ENCODE measurements around the gene QARS1.

QARS1 gene

DNA sequence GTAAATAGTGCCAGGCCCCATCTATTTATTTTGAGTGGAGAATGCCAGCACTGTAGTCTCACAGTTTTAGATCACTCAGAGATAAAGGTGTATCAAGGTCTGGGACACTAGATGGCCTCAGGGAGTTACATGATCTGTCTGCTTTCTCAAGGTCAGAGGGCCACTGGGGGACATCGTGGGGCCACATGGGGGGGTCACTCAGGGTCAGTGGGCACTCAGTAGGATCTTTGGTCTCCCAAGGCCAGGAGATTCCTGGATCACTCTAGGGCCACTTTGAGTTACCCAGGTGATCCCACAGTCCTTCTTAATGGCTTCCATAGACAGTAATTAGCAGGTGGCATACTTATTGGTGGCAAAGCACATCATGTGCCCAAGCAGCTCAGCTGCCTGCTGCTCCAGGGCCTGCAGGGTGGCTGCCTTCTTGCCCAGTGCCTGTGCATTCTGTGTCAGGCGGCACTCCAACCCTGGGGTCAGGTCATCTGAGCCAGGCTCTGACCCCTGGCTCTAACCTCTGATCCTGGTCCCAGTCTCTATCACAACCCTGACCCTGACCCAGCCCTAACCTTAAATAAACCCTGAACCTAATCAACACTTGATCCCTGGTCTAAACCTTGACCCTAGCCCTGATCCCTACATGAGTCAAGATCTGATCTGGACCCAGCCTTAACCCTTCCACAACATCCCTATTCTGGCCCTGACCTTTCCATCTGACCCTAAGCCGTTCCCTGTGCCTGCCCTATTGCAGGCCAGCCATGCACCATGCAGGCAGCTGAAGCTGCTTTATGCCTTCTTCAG, 30.1 kb upstream of the QARS1 start:
- no peak overlapping the region for H3K27ac ChIP-seq (ENCODE audit: low read depth, low read length)
- no peaks in the 10 kb centered on the region for H3F3A ChIP-seq (ENCODE audit: control insufficient read depth, insufficient read depth)
- no peak overlapping the region for H3K4me3 ChIP-seq (ENCODE audit: low read length)
- H3K36me3 ChIP-seq (ENCODE audit: control insufficient read depth, low read length) = no peaks in the 10 kb centered on the region
- H3K9me2 ChIP-seq (replicated peaks; ENCODE audit: control insufficient read depth, low read length) = no peaks in the 10 kb centered on the region
- no peak overlapping the region for H3K4me2 ChIP-seq (ENCODE audit: low read length)
- H3K9me3 ChIP-seq (ENCODE audit: control insufficient read depth, insufficient read depth, low read length) = no peaks in the 10 kb centered on the region
- no peaks in the 10 kb centered on the region for H4K20me1 ChIP-seq (ENCODE audit: control insufficient read depth, insufficient read depth, low read depth, low read length)
- H3K79me2 ChIP-seq (ENCODE audit: control insufficient read depth, low read length) = no peaks in the 10 kb centered on the region
- TF ChIP-seq EZH2phosphoT487 (IDR thresholded peaks at IDR 0.05; ENCODE audit: borderline replicate concordance, low read length) = no peak
- TF ChIP-seq, protein P1, sequence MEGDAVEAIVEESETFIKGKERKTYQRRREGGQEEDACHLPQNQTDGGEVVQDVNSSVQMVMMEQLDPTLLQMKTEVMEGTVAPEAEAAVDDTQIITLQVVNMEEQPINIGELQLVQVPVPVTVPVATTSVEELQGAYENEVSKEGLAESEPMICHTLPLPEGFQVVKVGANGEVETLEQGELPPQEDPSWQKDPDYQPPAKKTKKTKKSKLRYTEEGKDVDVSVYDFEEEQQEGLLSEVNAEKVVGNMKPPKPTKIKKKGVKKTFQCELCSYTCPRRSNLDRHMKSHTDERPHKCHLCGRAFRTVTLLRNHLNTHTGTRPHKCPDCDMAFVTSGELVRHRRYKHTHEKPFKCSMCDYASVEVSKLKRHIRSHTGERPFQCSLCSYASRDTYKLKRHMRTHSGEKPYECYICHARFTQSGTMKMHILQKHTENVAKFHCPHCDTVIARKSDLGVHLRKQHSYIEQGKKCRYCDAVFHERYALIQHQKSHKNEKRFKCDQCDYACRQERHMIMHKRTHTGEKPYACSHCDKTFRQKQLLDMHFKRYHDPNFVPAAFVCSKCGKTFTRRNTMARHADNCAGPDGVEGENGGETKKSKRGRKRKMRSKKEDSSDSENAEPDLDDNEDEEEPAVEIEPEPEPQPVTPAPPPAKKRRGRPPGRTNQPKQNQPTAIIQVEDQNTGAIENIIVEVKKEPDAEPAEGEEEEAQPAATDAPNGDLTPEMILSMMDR (IDR thresholded peaks at IDR 0.05; ENCODE audit: low read depth, low read length, poor library complexity, severe bottlenecking) = no peak
- H3K27me3 ChIP-seq (ENCODE audit: control insufficient read depth, low read length) = peaks cover 3% of the 10 kb centered on the region; the same call in 1 of the 2 replicates
- H3K4me1 ChIP-seq (ENCODE audit: control insufficient read depth, low read length) = peaks cover 4% of the 10 kb centered on the region; the same call in 1 of the 2 replicates

DNA sequence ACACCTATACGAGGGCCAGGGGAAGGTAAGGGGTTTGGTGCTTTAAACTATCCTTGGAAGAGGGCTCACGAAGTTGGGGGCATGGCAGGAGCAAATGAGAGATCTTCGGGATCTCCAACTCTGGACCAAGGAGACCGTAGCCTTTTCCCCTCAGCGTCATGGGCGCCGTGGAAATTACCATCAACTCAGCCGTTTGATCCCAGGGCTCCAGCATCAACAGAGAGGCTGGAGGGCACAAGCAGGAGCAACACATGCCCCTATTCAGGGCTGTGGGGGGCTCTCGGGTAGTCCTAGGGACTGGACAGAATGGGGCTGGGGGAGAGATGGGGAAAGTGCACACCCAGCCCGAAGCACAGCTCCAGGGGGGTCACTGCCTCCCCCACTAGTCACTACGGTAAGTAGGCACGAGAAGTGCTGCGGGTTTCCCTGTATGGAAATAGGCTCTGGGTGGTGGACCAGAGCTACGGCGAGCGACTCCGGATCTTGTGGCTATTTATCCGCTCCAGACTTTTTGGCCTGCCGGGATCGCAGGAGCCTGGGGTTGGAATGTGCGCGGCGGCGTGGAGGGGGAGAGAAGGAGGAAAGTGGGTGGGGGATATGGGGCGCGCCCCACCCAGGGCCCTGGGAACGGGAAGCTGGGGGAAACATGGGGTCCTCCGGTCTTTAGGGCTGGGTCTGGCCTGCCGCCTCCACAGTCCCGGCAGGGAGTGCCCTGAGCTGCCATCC, 28.8 kb upstream of the QARS1 start:
- no peaks in the 10 kb centered on the region for H3K36me3 ChIP-seq (ENCODE audit: control insufficient read depth, low read length)
- TF ChIP-seq, protein P1 (IDR thresholded peaks at IDR 0.05; ENCODE audit: low read depth, low read length, poor library complexity, severe bottlenecking) = no peak
- no peak for TF ChIP-seq EZH2phosphoT487 (IDR thresholded peaks at IDR 0.05; ENCODE audit: borderline replicate concordance, low read length)
- no peaks in the 10 kb centered on the region for H3F3A ChIP-seq (ENCODE audit: control insufficient read depth, insufficient read depth)
- peak overlapping the region; percentile 55 for H3K4me3 ChIP-seq (ENCODE audit: low read length)
- no peaks in the 10 kb centered on the region for H4K20me1 ChIP-seq (ENCODE audit: control insufficient read depth, insufficient read depth, low read depth, low read length)
- H3K79me2 ChIP-seq (ENCODE audit: control insufficient read depth, low read length) = no peaks in the 10 kb centered on the region
- peaks cover 3% of the 10 kb centered on the region; the same call in 1 of the 2 replicates for H3K27me3 ChIP-seq (ENCODE audit: control insufficient read depth, low read length)
- H3K27ac ChIP-seq (ENCODE audit: low read depth, low read length) = no peak overlapping the region
- H3K9me2 ChIP-seq (replicated peaks; ENCODE audit: control insufficient read depth, low read length) = no peaks in the 10 kb centered on the region
- H3K4me2 ChIP-seq (ENCODE audit: low read length) = peak overlapping the region; percentile 59
- H3K4me1 ChIP-seq (ENCODE audit: control insufficient read depth, low read length) = peaks cover 10% of the 10 kb centered on the region; the same call in 1 of the 2 replicates
- no peaks in the 10 kb centered on the region for H3K9me3 ChIP-seq (ENCODE audit: control insufficient read depth, insufficient read depth, low read length)

DNA sequence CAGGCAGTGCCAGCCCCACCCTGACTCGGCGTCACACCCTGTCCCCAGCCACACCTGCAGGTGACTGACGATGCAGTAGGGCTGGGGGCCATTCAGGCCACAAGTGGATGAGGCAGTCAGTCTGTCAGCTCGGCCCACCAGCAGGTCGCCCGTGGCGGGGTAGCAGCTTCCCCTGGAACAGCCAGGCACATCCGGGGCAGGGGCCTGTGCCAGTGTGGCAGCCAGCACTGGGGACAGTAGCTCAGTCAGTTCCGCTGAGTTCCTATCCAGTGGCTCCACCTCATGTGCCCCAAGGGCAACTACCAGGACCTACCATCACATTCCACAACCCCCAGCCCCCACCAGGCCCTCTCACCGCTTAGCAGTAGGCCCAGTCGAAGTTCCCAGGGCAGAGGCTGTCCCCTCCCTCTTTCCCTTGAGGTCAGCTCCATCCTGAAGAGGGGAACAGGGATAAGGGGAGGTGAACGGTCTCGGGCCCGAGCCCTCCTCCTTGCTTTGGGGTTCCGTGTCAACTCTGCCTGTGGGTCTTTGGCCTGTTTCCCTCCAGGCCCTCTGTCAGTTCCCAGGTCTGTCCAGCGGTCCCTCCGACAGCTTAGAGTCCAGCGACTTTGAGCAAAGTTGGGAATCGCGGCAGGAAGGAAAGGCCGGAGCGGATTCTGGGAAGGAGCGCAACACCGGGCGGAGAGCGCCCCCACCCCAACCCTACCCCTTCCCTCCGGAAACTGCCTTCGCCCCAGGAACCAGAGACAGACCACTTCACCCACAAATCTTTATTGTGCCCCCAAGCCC, 28.1 kb upstream of the QARS1 start, which contains the start of gene LAMB2:
Gene LAMB2 (minus strand): TSS at position 614 of the 789 bp plus-strand sequence. CDS start 183 bp downstream, at position 431.
- H3F3A ChIP-seq (ENCODE audit: control insufficient read depth, insufficient read depth) = no peaks in the 10 kb centered on the region
- no peaks in the 10 kb centered on the region for H3K79me2 ChIP-seq (ENCODE audit: control insufficient read depth, low read length)
- no peaks in the 10 kb centered on the region for H4K20me1 ChIP-seq (ENCODE audit: control insufficient read depth, insufficient read depth, low read depth, low read length)
- no peaks in the 10 kb centered on the region for H3K9me2 ChIP-seq (replicated peaks; ENCODE audit: control insufficient read depth, low read length)
- H3K36me3 ChIP-seq (ENCODE audit: control insufficient read depth, low read length) = no peaks in the 10 kb centered on the region
- H3K4me2 ChIP-seq (ENCODE audit: low read length) = peak within 1 kb of the TSS; percentile 59
- TF ChIP-seq, protein P1 (IDR thresholded peaks at IDR 0.05; ENCODE audit: low read depth, low read length, poor library complexity, severe bottlenecking) = no peak
- TF ChIP-seq EZH2phosphoT487 (IDR thresholded peaks at IDR 0.05; ENCODE audit: borderline replicate concordance, low read length) = no peak
- no peak within 1 kb of the TSS for H3K27ac ChIP-seq (ENCODE audit: low read depth, low read length)
- H3K27me3 ChIP-seq (ENCODE audit: control insufficient read depth, low read length) = no peaks in the 10 kb centered on the region
- no peaks in the 10 kb centered on the region for H3K9me3 ChIP-seq (ENCODE audit: control insufficient read depth, insufficient read depth, low read length)
- peaks cover 10% of the 10 kb centered on the region; the same call in 1 of the 2 replicates for H3K4me1 ChIP-seq (ENCODE audit: control insufficient read depth, low read length)
- peak within 1 kb of the TSS; percentile 55 for H3K4me3 ChIP-seq (ENCODE audit: low read length)

Data from DOHH2 (cell line).